HG03442 (cell line): Measurements from ENCODE around the gene SEMA3F.

ENCODE experiments used
- ATAC-seq: cut with Tn5 transposase; IDR thresholded peaks from one replicate; pipeline ENCODE4 v1.9.1; 2021; ENCODE audit warnings: mild to moderate bottlenecking, moderate library complexity; ENCODE audit not compliant: unreplicated experiment

The SEMA3F gene

GRCh38 chr3:50154840-50155490 lies at the start of gene SEMA3F:
TSS of gene SEMA3F (plus strand) at chr3:50155324. CDS start at chr3:50159623, 4,299 bp downstream.
- peak; percentile 46 for ATAC-seq

DNA sequence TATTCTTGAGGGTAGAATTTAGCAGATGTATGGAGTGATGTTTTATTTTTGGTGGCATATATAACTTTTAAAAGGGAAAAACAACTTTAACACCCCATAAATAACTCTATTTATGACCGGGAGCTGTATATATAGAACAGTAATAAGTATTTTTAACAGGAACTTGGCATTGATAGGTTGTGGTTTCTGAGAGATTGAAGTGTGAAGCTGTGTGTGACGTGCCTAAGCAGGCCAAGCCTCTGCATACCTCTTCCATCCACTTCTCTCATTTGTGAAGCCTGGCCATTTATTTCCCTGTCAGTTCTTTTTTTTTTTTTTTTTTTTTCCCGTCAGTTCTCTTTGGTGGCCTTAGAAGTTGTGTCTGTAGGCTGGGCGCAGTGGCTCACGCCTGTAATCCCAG lies 43.4 kb upstream of the SEMA3F start:
- no peak for ATAC-seq

GRCh38 chr3:50112462-50112861 lies 42.7 kb upstream of the SEMA3F start:
- ATAC-seq, result no peak

DNA sequence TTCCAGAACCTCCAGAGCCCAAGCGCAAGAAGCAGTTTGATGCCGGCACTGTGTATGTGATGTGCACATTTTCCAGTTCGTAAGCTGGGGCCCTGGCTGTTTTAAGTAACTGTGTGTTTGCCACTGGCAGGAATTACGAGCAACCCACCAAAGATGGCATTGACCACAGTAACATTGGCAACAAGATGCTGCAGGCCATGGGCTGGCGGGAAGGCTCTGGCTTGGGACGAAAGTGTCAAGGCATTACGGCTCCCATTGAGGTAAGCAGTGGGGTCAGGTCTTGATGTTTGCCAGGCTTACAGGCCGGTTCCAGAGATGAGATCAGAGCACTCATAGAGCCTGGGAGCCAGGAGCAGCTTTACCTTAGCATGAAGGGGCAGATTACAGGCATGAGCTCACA lies 38.0 kb upstream of the SEMA3F start:
- ATAC-seq, result no peak

DNA sequence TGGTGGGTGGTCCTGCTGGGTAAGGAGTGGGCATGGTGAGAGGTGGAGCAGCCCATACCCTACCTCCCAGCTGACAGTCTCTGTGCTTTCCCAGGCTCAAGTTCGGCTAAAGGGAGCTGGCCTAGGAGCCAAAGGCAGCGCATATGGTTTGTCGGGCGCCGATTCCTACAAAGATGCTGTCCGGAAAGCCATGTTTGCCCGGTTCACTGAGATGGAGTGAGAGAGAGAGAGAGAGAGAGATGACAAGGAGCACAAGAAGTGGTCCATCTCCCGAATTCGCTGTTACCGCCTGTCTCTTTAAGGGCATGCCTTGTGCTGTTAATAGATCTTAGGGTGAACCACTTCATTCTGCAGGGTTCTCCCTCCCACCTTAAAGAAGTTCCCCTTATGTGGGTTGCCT lies 36.9 kb upstream of the SEMA3F start:
- ATAC-seq, result no peak

DNA sequence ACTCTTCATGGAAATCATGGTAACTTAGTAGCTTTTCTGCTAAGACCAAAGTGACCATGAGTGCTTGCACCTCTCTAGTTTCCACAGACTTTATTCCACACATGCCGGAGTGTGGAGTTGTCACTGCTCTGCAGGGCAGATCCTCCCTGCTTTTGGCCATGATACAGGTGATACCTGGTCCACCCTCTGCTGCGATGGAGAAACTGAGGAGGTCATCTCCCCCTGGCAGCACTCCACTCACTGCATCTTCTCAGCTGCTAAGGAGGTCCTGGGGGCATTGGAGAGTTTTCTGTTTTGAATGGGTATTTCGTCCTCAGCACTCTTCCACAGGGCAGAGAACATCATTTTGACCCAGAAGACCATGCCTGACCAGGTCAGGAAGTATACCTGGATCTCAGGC lies 35.3 kb upstream of the SEMA3F start:
- no peak for ATAC-seq

DNA sequence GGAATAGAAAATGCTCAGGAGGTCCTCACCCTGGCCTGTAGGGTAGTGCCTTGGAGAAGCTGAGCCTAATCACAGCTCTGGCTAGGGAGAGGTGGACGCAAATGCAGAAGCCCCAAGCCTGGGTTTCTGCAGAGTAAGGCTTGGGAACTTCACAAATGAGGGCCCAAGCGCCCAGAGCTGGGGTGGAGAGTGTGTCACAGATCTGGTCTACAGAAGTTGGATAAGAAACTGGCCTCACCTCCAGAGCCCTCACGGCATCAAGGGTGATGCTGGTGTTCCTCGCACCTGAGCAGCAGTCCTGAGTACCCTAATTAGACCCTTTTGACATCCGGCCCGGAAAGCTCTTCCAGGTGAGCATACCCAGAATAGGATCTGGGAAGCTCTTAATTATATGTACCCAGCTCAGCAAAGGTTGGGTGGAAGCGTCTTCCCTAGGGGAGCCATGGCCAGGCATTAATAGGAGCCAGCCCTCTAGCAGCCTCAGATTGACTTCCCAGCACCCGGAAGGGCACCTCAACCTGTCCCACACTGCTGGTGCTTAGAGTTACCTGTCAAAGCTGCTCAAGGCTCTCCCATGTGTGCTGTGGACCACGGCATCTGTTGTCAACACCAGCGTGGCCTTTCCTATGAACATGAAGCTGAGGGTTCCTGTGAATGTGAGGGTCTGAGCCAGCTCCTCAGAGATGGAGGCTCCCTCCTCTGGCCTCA lies 34.6 kb upstream of the SEMA3F start:
- ATAC-seq, result no peak

DNA sequence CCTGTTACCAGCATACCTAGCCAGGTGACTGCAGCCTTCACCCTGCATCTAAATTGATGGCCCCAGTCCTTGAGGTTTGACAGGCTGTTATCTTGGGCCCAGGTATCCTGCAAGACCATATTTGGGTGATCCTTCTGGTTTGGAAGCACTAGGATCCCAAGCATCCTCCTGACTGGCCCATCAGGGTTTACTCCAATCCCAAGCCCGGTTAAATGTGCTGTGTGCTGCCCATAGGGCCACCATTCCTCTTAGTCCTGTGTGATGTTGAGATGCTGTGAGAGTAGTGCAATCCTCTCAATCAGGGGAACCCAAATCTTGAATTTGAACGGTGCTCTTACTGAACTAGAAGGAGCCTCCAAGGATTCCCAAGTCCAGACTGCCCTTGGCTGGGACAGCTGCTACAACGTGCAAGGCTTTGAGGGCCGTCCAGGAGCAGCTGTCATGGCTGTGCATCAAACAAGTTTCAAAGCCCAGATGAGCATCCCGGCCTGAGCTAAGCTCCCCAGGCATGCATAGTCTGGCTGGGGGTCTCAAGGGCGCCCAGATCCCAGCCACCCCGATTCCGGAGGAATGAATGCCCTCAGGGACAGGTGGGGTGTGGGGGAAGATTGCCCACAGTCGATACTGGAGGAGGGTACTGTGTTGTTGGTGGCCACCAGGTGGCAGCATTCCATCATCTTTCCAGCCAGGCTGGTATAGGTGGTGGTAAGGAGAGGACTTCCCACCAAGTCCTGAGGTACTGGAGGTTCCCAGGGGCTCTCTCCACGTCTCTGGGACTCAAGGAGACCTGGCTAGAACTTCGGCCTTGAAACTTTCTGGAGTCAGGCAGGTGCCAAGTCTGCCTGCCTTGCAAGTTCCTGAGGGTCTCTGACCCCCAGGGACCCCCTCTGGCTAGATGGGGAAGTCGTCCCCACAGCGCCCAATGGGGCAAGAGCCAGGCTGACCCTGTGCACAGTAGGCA lies 33.8 kb upstream of the SEMA3F start:
- no peak for ATAC-seq

- ATAC-seq, result no peak
Measured at GRCh38 chr3:50122071-50122470, 33.1 kb upstream of the SEMA3F start.

- ATAC-seq, result no peak
Measured at GRCh38 chr3:50122661-50123391, 32.3 kb upstream of the SEMA3F start.

DNA sequence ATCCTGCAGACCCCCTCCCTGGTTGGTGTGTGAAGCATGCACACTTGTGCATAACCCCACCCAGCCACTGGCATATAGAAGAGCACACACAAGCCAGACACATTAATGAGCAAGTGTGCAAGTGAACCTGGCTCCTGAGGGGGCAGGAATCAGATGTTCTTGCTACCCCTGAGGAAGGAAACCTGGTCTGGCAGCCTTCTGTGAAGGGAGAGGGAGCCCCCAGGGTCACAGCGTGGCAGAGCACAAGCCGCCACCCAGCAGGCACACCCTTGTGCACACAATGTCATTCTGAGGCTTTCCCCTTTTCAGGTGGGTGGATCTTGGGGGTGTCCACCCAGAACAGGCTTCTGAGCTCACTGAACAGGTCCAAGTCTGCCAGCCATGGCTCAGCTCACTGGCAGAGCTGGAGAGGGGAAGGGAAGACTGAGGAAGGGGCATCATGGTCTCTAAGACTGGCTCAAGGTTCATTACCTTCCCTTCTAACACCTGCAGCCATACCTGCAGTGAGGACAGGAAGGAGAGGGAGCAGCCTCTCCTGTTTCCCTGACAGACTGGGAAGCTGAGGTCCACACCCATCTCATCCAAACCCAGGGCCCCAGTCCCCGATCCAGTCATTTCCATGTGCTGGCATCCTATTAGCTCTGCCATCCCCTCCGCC lies 31.6 kb upstream of the SEMA3F start:
- no peak for ATAC-seq

DNA sequence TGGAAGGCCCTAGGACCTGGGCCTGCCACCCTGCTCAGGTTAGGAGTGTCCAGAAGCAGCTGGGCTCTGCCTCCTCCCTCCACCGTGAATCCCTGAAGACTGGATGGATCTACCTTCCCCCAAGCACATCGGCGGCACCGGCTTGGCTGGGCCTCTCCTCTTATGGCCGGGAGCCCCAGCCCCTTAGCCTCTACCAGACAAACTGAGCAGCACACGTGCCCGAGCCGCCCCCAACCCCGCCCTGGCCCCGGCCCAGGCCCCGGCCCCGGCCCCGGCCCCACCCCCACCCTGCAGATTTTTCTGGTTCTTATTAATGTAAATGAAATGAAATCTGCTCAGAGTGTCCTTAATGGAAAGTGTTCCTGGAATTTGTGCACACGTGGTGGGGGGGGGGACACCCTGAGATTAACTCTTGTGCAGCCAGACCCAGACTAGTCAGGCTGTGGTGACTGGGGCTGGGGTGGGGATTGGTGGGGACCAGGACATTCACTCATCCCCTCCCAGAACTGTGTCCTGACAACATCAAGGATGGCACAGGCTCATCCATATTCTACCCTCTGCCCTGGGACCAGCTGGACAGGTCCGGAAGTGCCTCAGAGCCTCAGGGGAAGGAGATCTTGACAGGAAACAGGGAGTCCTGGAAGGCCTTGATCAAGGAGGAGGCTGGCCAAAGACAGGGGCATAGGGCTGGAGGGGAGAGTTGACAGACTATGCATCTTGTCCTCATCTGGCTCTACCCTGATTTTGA lies 30.9 kb upstream of the SEMA3F start:
- no peak for ATAC-seq

- no peak for ATAC-seq
Measured at GRCh38 chr3:50124800-50125178, 30.3 kb upstream of the SEMA3F start.

DNA sequence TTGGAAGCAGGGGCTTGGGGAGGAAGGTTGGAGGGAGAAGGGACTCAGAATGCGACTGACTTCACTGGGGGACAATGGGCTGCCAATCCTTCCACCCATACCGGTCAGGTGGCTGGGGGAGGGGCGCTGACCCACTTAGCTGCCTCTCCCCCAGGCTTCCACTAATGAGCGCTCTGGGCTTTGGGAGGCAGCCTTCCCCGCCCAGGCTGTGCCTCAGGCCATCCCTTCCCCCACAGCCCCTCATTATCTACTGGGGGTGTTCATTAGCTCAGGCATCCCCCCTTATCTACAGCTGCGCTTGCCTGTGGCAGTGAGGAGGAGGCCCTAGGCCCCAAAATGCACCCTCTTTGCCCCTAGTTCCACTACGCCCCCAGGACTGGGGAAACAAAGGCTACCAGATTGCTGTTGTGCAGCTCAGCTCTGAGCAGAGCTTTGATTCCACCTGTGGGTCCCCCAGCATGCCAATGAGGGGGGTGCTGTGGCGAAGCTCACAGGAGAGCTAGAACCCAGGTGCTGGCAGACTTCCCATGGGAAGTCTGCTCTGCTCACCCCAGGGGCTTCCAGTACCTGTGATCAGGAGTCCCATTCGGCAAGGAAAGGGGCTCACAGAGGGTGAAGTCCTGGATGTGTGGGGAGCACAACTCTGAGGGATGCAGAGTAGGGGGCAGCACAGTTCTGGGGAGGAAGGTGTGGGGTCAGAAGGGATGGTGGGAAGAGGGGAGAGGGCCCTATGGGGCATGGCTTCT lies 29.4 kb upstream of the SEMA3F start:
- ATAC-seq, result no peak

- no peak for ATAC-seq
Measured at GRCh38 chr3:50126287-50127211, 28.6 kb upstream of the SEMA3F start.

DNA sequence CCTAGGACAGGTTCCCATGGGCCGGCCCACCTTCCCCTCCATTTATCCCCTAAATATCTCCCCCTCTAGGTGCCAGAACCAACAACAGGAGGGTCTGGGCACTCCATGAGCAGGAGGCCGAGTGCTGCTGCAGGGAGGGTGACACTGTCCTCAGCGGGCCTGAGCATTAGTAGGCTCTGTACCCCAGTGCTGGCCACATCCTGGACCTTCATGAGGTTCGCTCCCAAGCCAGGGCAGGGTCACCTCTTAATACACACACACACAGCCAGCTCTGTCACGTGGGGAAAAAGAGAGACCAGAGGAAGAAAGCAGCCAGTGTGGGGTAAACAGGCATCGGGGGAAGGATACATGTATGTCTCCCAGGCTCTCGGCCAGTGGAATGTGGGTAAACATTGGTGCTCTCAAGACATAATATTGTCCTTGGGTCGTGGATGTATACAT lies 27.9 kb upstream of the SEMA3F start:
- ATAC-seq, result no peak

- no peak for ATAC-seq
Measured at GRCh38 chr3:50128001-50128400, 27.1 kb upstream of the SEMA3F start.

DNA sequence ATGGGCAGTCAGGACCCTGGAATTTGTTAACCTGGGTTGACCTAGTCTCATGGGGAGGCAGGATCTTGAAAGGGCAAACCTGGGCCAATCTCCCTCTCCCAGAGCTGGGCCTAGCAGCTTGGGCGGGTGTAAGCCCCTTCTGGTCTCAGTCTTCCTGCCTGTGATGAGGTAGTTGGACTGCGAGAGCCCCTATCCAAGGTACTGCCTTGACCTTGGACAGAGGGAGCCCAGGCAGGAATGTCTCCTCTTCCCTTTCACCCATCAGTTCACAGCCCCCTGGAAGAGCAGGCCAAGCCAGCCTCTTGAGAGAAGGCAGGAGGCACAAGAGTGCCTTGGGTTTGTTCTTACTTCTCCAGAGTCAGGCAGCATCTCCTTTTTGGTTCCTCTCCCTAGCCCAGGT lies 24.7 kb upstream of the SEMA3F start:
- ATAC-seq, result no peak
